GM18519 (cell line): ENCODE data around the gene CDC42BPB.

ENCODE experiments used
- ATAC-seq: cut with Tn5 transposase; IDR thresholded peaks from one replicate; pipeline ENCODE4 v1.9.1; 2021; ENCODE audit warnings: mild to moderate bottlenecking, moderate library complexity; ENCODE audit not compliant: unreplicated experiment, low FRiP score

CDC42BPB gene

GRCh38 chr14:103074729-103075367 lies 17.5 kb upstream of the CDC42BPB start:
- ATAC-seq = no peak

GRCh38 chr14:103073876-103074728 lies 16.8 kb upstream of the CDC42BPB start:
- no peak for ATAC-seq

GRCh38 chr14:103073367-103073875 lies 16.1 kb upstream of the CDC42BPB start:
- no peak for ATAC-seq

- no peak for ATAC-seq
Observed at GRCh38 chr14:103072595-103073366, 15.4 kb upstream of the CDC42BPB start.

- no peak for ATAC-seq
Observed at GRCh38 chr14:103071544-103072251, 14.3 kb upstream of the CDC42BPB start.

GRCh38 chr14:103070971-103071542 lies 13.7 kb upstream of the CDC42BPB start:
- no peak for ATAC-seq

GRCh38 chr14:103070263-103070885 lies 13.0 kb upstream of the CDC42BPB start:
- no peak for ATAC-seq

- no peak for ATAC-seq
Observed at GRCh38 chr14:103068351-103069073, 11.2 kb upstream of the CDC42BPB start.

GRCh38 chr14:103067231-103067954 lies 10.0 kb upstream of the CDC42BPB start:
- ATAC-seq = no peak

- no peak for ATAC-seq
Observed at GRCh38 chr14:103066399-103066798, 9.1 kb upstream of the CDC42BPB start.

GRCh38 chr14:103065861-103066260 lies 8.5 kb upstream of the CDC42BPB start:
- ATAC-seq = no peak

- no peak for ATAC-seq
Observed at GRCh38 chr14:103064978-103065377, 7.6 kb upstream of the CDC42BPB start.

GRCh38 chr14:103064436-103064835 lies 7.1 kb upstream of the CDC42BPB start:
- no peak for ATAC-seq

GRCh38 chr14:103061482-103061976 lies 4.2 kb upstream of the CDC42BPB start:
- no peak for ATAC-seq

GRCh38 chr14:103059556-103059955 lies 2.2 kb upstream of the CDC42BPB start:
- ATAC-seq = no peak

- no peak for ATAC-seq
Observed at GRCh38 chr14:103058164-103059055, 1.1 kb upstream of the CDC42BPB start.

- ATAC-seq = peak; percentile 19
Observed at GRCh38 chr14:103057028-103057371, 349 bp downstream of the CDC42BPB start.
